ENCODE measurements around the gene MAL. TPM values are rescaled to one million over a fixed set of nuclear protein-coding genes. Genes with fewer than 3 reads are reported as not detected.

The MAL gene
- total RNA-seq, 4 donors from 2014 or later = 0.93 to 4.7 TPM; not detected in 2

- TF ChIP-seq CTCF (IDR thresholded peaks at IDR 0.05) = no peak
- ATAC-seq (ENCODE audit: low FRiP score) (no peak), DNase-seq (ENCODE audit: low spot score) (no peak)
These were observed 31.3 kb downstream of the MAL start for GRCh38 chr2:95056461-95057459.

GRCh38 chr2:95057535-95058370 lies 32.2 kb downstream of the MAL start:
- no peak for DNase-seq (ENCODE audit: low spot score)
- no peak for ATAC-seq (ENCODE audit: low FRiP score)
- no peak for TF ChIP-seq CTCF (IDR thresholded peaks at IDR 0.05)

- no peak for TF ChIP-seq CTCF (IDR thresholded peaks at IDR 0.05)
- ATAC-seq (ENCODE audit: low FRiP score) = no peak
- DNase-seq (ENCODE audit: low spot score) = no peak
These were observed 33.0 kb downstream of the MAL start for GRCh38 chr2:95058466-95058988.

- DNase-seq (ENCODE audit: low spot score) (no peak), ATAC-seq (ENCODE audit: low FRiP score) (no peak)
- TF ChIP-seq CTCF (IDR thresholded peaks at IDR 0.05) = no peak
These were observed 33.6 kb downstream of the MAL start for GRCh38 chr2:95058989-95059641.

GRCh38 chr2:95059656-95060370 lies 34.3 kb downstream of the MAL start:
- DNase-seq (ENCODE audit: low spot score) = no peak
- no peak for TF ChIP-seq CTCF (IDR thresholded peaks at IDR 0.05)
- no peak for ATAC-seq (ENCODE audit: low FRiP score)
